OCI-LY1 (cell line): ENCODE data around the gene ETV3.

Experiments used
- H2AFZ ChIP-seq: fragments of 200-600 bp; sonication (generic), shearing (Covaris generic); 2 replicates; pipeline ENCODE4 v1.6.0; 2014; ENCODE audit warnings: antibody characterized with exemption, mild to moderate bottlenecking, low read length
- H3F3A ChIP-seq: fragments of 200-600 bp; sonication (generic), shearing (Covaris generic); 2 replicates; pipeline ENCODE4 v1.6.0; 2014; ENCODE audit warnings: mild to moderate bottlenecking, antibody characterized with exemption, low read length, moderate library complexity; ENCODE audit not compliant: insufficient read depth
- H3K27ac ChIP-seq: fragments of 200-600 bp; sonication (generic); 2 replicates; pipeline ENCODE4 v1.5.1; 2014; ENCODE audit warnings: low read length, mixed run types, mild to moderate bottlenecking, low read depth; ENCODE audit not compliant: poor library complexity, severe bottlenecking
- H3K27me3 ChIP-seq: fragments of 200-600 bp; sonication (generic); 2 replicates; pipeline ENCODE4 v1.6.0; 2014; ENCODE audit warnings: antibody characterized with exemption, mild to moderate bottlenecking, low read length, moderate library complexity; ENCODE audit not compliant: insufficient read depth
- H3K36me3 ChIP-seq: fragments of 200-600 bp; sonication (generic); 2 replicates; pipeline ENCODE4 v1.6.1; 2014; ENCODE audit warnings: mild to moderate bottlenecking, antibody characterized with exemption, low read length, moderate library complexity, mixed read lengths; ENCODE audit not compliant: insufficient read depth
- H3K4me1 ChIP-seq: fragments of 200-600 bp; sonication (generic); 2 replicates; pipeline ENCODE4 v1.5.1; 2014; ENCODE audit warnings: mild to moderate bottlenecking, low read length, moderate library complexity; ENCODE audit not compliant: insufficient read depth, severe bottlenecking
- H3K4me2 ChIP-seq: fragments of 200-600 bp; sonication (generic), shearing (Covaris generic); 2 replicates; pipeline ENCODE4 v1.6.1; 2014; ENCODE audit warnings: low read length
- H3K4me3 ChIP-seq: fragments of 200-600 bp; sonication (generic); 2 replicates; pipeline ENCODE4 v1.5.1; 2014; ENCODE audit warnings: low read length, low read depth, mild to moderate bottlenecking, mixed read lengths; ENCODE audit not compliant: poor library complexity, severe bottlenecking
- H3K79me2 ChIP-seq: fragments of 200-600 bp; shearing (Covaris generic); 2 replicates; pipeline ENCODE4 v1.6.1; 2016; ENCODE audit warnings: mixed run types, low read length, mixed read lengths; ENCODE audit not compliant: insufficient read depth
- H3K9ac ChIP-seq: fragments of 200-600 bp; sonication (generic), shearing (Covaris generic); 2 replicates; pipeline ENCODE4 v1.6.1; 2014; ENCODE audit warnings: mild to moderate bottlenecking, low read length, mixed read lengths
- H3K9me2 ChIP-seq: fragments of 200-600 bp; sonication (generic), shearing (Covaris generic); 2 replicates; pipeline ENCODE4 v1.6.1; 2014; ENCODE audit warnings: low read depth, mild to moderate bottlenecking, low read length, mixed read lengths
- H3K9me3 ChIP-seq: fragments of 200-600 bp; shearing (Covaris generic); 2 replicates; pipeline ENCODE4 v1.6.1; 2014; ENCODE audit warnings: low read length, mixed read lengths
- H4K20me1 ChIP-seq: fragments of 200-600 bp; sonication (generic), shearing (Covaris generic); 2 replicates; pipeline ENCODE4 v1.6.0; 2016; ENCODE audit warnings: mild to moderate bottlenecking, low read length; ENCODE audit not compliant: insufficient read depth
- CTCF ChIP-seq: fragments of 200-600 bp; sonication (generic), shearing (Covaris generic); IDR thresholded peaks from 2 replicates; pipeline ENCODE4 v1.5.1; 2017; ENCODE audit warnings: mild to moderate bottlenecking, antibody characterized with exemption, low read length, moderate library complexity, mixed read lengths
- EZH2 ChIP-seq: fragments of 200-600 bp; sonication (generic), shearing (Covaris generic); IDR thresholded peaks from 2 replicates; pipeline ENCODE4 v1.8.0; 2017; ENCODE audit warnings: borderline replicate concordance, mixed run types, mild to moderate bottlenecking, antibody characterized with exemption, low read length, moderate library complexity, mixed read lengths

The ETV3 gene

GRCh38 chr1:157166590-157166989 is 28.4 kb upstream of the ETV3 start:
- no peak for TF ChIP-seq CTCF
- TF ChIP-seq EZH2, result no peak
- Histone ChIP-seq H3K4me2 (no peak overlapping the region), H3K4me3 (no peak overlapping the region)

DNA sequence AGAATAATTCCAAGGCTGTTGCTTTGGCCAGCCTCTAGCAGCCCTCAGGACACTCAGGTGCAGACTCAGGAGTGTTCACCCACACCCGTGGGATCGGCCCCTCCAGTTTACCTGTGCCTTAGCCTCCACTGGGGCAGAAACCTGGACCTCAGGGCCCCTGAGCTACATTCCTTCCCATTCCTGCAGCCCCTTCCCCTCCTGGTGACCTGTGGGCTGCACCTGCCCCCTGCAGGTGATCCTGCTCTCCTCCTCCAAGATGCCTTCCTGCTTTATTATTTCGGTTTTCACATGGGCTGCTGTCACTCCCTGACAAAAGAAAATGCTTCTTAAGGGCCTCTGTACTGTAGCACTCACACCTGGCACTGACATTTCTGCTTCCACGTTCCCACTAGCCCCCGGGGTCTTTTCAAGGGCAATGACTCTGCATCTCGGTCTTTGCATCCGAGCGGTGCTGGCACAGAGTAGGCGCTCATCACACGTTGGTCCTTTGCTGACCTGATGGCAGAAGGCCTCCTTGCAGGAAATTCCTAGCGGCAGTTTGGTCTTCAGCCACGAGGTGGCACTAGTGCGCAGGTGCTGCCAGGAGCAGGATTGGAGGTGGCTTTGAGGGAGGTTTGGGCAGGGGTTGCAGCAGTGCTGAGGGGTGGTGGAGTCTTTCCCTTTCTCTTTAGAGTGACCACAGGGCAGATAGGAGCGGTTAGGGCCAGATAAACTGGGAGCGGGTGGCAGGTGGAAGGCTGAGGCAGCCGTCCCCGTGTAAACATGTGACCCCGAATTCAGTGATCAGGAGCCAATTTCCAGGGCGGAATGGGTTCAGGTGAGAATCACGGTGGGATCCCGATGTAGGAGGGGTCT is 25.3 kb upstream of the ETV3 start:
- TF ChIP-seq CTCF (peak; percentile 83), EZH2 (no peak)
- Histone ChIP-seq H3K9me2 (no peaks in the 10 kb centered on the region), H3K27ac (no peak overlapping the region), H3F3A (no peaks in the 10 kb centered on the region), H3K9me3 (no peaks in the 10 kb centered on the region), H3K36me3 (no peaks in the 10 kb centered on the region), H3K79me2 (no peaks in the 10 kb centered on the region), H3K4me2 (no peak overlapping the region), H3K4me3 (no peak overlapping the region), H4K20me1 (no peaks in the 10 kb centered on the region), H3K27me3 (peaks cover 12% of the 10 kb centered on the region; the same call in 1 of the 2 replicates), H3K4me1 (no peaks in the 10 kb centered on the region), H3K9ac (no peak overlapping the region), H2AFZ (no peak overlapping the region)

More at GRCh38 chr1:157166590-157166989, 28.4 kb upstream of the ETV3 start:
- Histone ChIP-seq H2AFZ (no peak overlapping the region), H3K9me2 (no peaks in the 10 kb centered on the region), H3K9me3 (no peaks in the 10 kb centered on the region), H4K20me1 (no peaks in the 10 kb centered on the region), H3K27ac (no peak overlapping the region), H3K9ac (no peak overlapping the region), H3F3A (no peaks in the 10 kb centered on the region), H3K79me2 (no peaks in the 10 kb centered on the region), H3K4me1 (no peaks in the 10 kb centered on the region), H3K36me3 (no peaks in the 10 kb centered on the region), H3K27me3 (no peaks in the 10 kb centered on the region; the same call in 1 of the 2 replicates)

- H4K20me1 ChIP-seq, result no peaks in the 10 kb centered on the region
- no peaks in the 10 kb centered on the region for H3F3A ChIP-seq
- H3K79me2 ChIP-seq, result no peaks in the 10 kb centered on the region
- no peaks in the 10 kb centered on the region for H3K4me1 ChIP-seq
- TF ChIP-seq CTCF, result no peak
- TF ChIP-seq EZH2, result no peak
- no peaks in the 10 kb centered on the region for H3K9me2 ChIP-seq
- H3K9ac ChIP-seq, result no peak overlapping the region
- no peak overlapping the region for H2AFZ ChIP-seq
- H3K36me3 ChIP-seq, result no peaks in the 10 kb centered on the region
- peaks cover 20% of the 10 kb centered on the region; the same call in 1 of the 2 replicates for H3K27me3 ChIP-seq
- no peaks in the 10 kb centered on the region for H3K9me3 ChIP-seq
- H3K27ac ChIP-seq, result no peak overlapping the region
- no peak overlapping the region for H3K4me2 ChIP-seq
- no peak overlapping the region for H3K4me3 ChIP-seq
These were observed 24.1 kb upstream of the ETV3 start for GRCh38 chr1:157162345-157162744.
